Measurements from ENCODE around the gene SOX4. TPM values are rescaled to one million over a fixed set of nuclear protein-coding genes. Genes with fewer than 3 reads are reported as not detected.

SOX4 gene
- total RNA-seq, 1 experiment from 2014 or later, result 4.3 TPM

GRCh38 chr6:21593927-21594415 is 420 bp downstream of the SOX4 start:
- peak; percentile 73 for DNase-seq (ENCODE audit: low read depth)

GRCh38 chr6:21594416-21595281 is 1.1 kb downstream of the SOX4 start:
- DNase-seq (ENCODE audit: low read depth), result peak; percentile 66

DNA sequence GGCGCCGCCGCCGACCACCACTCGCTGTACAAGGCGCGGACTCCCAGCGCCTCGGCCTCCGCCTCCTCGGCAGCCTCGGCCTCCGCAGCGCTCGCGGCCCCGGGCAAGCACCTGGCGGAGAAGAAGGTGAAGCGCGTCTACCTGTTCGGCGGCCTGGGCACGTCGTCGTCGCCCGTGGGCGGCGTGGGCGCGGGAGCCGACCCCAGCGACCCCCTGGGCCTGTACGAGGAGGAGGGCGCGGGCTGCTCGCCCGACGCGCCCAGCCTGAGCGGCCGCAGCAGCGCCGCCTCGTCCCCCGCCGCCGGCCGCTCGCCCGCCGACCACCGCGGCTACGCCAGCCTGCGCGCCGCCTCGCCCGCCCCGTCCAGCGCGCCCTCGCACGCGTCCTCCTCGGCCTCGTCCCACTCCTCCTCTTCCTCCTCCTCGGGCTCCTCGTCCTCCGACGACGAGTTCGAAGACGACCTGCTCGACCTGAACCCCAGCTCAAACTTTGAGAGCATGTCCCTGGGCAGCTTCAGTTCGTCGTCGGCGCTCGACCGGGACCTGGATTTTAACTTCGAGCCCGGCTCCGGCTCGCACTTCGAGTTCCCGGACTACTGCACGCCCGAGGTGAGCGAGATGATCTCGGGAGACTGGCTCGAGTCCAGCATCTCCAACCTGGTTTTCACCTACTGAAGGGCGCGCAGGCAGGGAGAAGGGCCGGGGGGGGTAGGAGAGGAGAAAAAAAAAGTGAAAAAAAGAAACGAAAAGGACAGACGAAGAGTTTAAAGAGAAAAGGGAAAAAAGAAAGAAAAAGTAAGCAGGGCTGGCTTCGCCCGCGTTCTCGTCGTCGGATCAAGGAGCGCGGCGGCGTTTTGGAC is 2.0 kb downstream of the SOX4 start:
- DNase-seq (ENCODE audit: low read depth), result peak; percentile 20

DNA sequence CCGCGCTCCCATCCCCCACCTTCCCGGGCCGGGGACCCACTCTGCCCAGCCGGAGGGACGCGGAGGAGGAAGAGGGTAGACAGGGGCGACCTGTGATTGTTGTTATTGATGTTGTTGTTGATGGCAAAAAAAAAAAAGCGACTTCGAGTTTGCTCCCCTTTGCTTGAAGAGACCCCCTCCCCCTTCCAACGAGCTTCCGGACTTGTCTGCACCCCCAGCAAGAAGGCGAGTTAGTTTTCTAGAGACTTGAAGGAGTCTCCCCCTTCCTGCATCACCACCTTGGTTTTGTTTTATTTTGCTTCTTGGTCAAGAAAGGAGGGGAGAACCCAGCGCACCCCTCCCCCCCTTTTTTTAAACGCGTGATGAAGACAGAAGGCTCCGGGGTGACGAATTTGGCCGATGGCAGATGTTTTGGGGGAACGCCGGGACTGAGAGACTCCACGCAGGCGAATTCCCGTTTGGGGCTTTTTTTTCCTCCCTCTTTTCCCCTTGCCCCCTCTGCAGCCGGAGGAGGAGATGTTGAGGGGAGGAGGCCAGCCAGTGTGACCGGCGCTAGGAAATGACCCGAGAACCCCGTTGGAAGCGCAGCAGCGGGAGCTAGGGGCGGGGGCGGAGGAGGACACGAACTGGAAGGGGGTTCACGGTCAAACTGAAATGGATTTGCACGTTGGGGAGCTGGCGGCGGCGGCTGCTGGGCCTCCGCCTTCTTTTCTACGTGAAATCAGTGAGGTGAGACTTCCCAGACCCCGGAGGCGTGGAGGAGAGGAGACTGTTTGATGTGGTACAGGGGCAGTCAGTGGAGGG is 2.8 kb downstream of the SOX4 start:
- DNase-seq (ENCODE audit: low read depth), result peak; percentile 52

DNA sequence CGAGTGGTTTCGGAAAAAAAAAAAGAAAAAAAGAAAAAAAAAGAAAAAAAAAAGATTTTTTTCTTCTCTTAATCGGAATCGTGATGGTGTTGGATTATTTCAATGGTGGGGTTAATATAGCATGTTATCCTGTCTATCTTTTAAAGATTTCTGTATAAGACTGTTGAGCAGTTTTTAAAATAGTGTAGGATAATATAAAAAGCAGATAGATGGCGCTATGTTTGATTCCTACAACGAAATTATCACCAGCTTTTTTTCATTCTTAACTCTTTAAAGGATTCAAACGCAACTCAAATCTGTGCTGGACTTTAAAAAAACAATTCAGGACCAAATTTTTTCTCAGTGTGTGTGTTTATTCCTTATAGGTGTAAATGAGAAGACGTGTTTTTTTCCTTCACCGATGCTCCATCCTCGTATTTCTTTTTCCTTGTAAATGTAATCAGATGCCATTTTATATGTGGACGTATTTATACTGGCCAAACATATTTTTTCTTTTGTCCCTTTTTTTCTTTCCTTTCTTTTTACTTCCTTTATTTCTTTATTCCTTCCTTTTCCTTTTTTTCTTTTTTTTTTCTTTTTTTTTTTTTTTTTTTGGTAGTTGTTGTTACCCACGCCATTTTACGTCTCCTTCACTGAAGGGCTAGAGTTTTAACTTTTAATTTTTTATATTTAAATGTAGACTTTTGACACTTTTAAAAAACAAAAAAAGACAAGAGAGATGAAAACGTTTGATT is 3.6 kb downstream of the SOX4 start:
- DNase-seq (ENCODE audit: low read depth), result peak; percentile 55

DNA sequence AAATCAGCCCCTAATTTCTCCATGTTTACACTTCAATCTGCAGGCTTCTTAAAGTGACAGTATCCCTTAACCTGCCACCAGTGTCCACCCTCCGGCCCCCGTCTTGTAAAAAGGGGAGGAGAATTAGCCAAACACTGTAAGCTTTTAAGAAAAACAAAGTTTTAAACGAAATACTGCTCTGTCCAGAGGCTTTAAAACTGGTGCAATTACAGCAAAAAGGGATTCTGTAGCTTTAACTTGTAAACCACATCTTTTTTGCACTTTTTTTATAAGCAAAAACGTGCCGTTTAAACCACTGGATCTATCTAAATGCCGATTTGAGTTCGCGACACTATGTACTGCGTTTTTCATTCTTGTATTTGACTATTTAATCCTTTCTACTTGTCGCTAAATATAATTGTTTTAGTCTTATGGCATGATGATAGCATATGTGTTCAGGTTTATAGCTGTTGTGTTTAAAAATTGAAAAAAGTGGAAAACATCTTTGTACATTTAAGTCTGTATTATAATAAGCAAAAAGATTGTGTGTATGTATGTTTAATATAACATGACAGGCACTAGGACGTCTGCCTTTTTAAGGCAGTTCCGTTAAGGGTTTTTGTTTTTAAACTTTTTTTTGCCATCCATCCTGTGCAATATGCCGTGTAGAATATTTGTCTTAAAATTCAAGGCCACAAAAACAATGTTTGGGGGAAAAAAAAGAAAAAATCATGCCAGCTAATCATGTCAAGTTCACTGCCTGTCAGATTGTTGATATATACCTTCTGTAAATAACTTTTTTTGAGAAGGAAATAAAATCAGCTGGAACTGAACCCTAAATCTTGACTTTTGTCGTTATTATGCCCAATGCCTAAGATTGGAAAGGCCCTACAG is 4.5 kb downstream of the SOX4 start:
- peak; percentile 53 for DNase-seq (ENCODE audit: low read depth)

GRCh38 chr6:21598674-21599023 is 5.1 kb downstream of the SOX4 start:
- peak; percentile 13 for DNase-seq (ENCODE audit: low read depth)

DNA sequence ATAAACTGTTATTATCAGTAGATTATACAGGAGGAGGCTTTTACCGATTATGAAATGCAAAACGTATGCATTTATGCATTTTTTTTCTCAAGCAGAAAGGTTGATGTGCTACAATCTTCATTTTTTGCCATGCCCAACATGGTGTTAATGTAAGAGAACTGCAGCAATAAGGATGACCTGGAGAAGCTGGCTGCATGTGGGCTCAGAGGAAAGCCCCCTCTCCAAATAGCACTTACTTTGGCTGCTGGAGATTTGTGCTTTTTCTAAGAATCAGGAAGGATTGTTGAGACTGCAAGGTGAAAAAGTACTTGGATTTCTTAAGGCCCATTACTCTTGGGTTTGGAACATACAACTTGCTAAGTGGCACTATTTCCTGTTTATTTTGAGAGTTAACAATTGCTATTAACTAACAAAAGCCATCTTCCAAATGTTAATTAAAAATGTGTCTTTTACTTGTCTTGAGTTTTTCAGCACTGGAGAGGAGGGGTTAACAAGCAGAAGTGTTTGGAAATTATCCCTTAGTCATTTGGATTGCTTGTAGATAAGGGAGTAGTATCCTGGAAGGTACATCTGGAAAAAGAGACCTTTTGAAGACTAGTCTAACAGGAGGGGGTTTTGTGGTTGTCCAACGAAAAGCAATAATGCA is 5.6 kb downstream of the SOX4 start:
- DNase-seq (ENCODE audit: low read depth), result no peak

- DNase-seq (ENCODE audit: low read depth), result no peak
These were observed 7.9 kb downstream of the SOX4 start for GRCh38 chr6:21601339-21601923.

- DNase-seq (ENCODE audit: low read depth), result no peak
These were observed 8.4 kb downstream of the SOX4 start for GRCh38 chr6:21601932-21602390.

GRCh38 chr6:21603082-21603952 is 9.8 kb downstream of the SOX4 start:
- no peak for DNase-seq (ENCODE audit: low read depth)

- DNase-seq (ENCODE audit: low read depth), result no peak
These were observed 10.5 kb downstream of the SOX4 start for GRCh38 chr6:21604081-21604480.

DNA sequence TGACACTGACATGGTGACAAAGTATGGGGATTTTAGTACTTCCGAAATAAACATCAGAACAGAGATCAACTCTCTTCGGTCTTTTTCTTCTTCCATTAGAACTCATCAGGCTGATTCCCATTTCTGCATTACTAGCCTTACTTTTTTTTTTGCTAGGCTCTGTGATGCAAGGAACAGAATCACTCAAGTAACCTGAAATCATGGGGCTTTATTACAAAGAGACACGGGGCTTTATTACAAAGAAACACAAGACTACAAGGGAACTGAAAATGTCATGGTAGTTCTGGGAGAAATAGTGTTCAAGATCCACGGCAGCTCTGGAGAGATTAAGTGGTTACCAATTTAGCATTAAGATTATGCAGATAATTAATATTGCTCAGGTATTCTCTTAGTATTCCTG is 11.6 kb downstream of the SOX4 start:
- DNase-seq (ENCODE audit: low read depth), result no peak

DNA sequence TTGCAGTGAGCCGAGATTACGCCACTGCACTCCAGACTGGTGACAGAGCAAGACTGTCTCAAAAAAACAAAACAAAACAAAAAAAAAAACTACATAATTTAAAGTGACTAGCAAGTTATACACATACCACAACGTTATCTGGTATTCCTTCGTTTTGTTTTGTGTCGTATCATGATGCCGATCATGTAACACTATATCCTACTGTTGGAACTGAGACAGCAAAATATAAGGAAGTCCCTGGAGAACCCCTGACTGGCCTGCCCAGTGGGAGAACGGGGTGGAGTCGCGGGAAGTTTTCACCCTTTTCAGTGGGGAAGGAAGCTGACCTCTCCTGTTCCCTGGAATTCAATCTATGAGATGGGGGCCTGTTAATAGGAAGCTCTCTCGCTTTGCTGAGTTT is 15.1 kb downstream of the SOX4 start:
- DNase-seq (ENCODE audit: low read depth), result no peak

DNA sequence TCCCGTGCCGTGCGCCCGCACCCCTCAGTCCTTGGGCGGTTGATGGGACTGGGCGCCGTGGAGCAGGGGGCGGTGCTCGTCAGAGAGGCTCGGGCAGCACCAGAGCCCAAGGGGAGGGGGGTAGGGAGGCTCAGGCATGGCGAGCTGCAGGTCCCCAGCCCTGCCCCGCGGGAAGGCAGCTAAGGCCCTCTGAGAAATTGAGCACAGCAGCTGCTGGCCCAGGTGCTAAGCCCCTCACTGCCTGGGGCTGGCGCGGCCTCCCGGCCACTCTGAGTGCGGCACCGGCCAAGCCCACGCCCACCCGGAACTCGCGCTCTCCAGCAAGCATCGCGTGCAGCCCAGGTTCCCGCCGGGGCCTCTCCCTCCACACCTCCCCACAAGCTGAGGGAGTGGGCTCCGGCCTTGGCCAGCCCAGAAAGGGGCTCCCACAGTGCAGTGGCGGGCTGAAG is 16.4 kb downstream of the SOX4 start:
- no peak for DNase-seq (ENCODE audit: low read depth)

GRCh38 chr6:21610341-21610740 is 16.8 kb downstream of the SOX4 start:
- DNase-seq (ENCODE audit: low read depth), result no peak

DNA sequence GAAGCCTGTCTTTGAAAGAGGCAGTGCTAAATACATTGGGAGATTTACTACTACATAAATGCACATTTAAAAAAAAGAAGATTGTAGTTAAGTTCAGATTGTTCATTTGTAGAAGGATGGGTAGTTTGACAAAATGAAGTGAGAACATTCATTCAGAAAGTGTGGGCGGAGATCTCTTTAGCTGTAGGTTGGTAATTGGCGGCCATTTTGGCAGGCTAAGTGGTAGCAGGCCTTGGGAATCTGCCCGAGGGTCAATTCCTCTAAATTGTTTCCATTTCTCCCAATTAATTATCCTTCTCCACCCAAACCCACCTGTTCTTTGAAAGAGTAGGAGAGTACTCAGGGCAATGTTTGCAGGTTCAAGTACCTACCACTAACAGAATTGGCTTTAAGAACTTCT is 17.9 kb downstream of the SOX4 start:
- DNase-seq (ENCODE audit: low read depth), result no peak

Data from LHCN-M2 (cell line).